ENCODE measurements around the gene ACO2. TPM values are rescaled to one million over a fixed set of nuclear protein-coding genes. Genes with fewer than 3 reads are reported as not detected.
A peak's percentile ranks its signal among the peaks of the same experiment; 100 is the strongest.

ACO2 gene
- total RNA-seq, 4 donors from 2014 or later = 83.7 to 90.4 (median 87.0) TPM

- no peaks in the 10 kb centered on the region for H3K27me3 ChIP-seq
- DNase-seq = no peak
- H3K4me1 ChIP-seq = peaks cover 0 to 72% (median 23%) of the 10 kb centered on the region in 3 donors
- no peak overlapping the region for H3K4me3 ChIP-seq
- WGBS, 2 donors = 50 to 67% methylated on average over 1 to 4 of the region's 4 CpGs
- no peak for TF ChIP-seq CTCF (IDR thresholded peaks at IDR 0.05)
- no peak for TF ChIP-seq POLR2A (IDR thresholded peaks at IDR 0.05)
- no peaks in the 10 kb centered on the region for H3K9me3 ChIP-seq
- intact Hi-C loops (cut with DNase I) = no loop called here
- H3K36me3 ChIP-seq = peaks cover 10 to 91% (median 32%) of the 10 kb centered on the region in 3 donors
- H3K27ac ChIP-seq = peak overlapping the region in 3 of 4 donors; percentile 5 to 53 (median 9)
Measured at GRCh38 chr22:41504816-41505215, 35.9 kb downstream of the ACO2 start.

GRCh38 chr22:41505511-41506220 is 36.7 kb downstream of the ACO2 start:
- Histone ChIP-seq H3K27me3 (no peaks in the 10 kb centered on the region), H3K4me3 (no peak overlapping the region), H3K27ac (peak overlapping the region in 3 of 4 donors; percentile 5 to 53 (median 9)), H3K9me3 (no peaks in the 10 kb centered on the region), H3K4me1 (peaks cover 0 to 64% (median 21%) of the 10 kb centered on the region in 3 donors), H3K36me3 (peaks cover 13 to 91% (median 29%) of the 10 kb centered on the region in 3 donors)
- WGBS, 2 donors = 74 to 93% methylated on average over 10 of the region's 10 CpGs
- TF ChIP-seq POLR2A (IDR thresholded peaks at IDR 0.05) (no peak), CTCF (IDR thresholded peaks at IDR 0.05) (no peak)
- no peak for DNase-seq
- intact Hi-C loops (cut with DNase I) = no loop called here

DNA sequence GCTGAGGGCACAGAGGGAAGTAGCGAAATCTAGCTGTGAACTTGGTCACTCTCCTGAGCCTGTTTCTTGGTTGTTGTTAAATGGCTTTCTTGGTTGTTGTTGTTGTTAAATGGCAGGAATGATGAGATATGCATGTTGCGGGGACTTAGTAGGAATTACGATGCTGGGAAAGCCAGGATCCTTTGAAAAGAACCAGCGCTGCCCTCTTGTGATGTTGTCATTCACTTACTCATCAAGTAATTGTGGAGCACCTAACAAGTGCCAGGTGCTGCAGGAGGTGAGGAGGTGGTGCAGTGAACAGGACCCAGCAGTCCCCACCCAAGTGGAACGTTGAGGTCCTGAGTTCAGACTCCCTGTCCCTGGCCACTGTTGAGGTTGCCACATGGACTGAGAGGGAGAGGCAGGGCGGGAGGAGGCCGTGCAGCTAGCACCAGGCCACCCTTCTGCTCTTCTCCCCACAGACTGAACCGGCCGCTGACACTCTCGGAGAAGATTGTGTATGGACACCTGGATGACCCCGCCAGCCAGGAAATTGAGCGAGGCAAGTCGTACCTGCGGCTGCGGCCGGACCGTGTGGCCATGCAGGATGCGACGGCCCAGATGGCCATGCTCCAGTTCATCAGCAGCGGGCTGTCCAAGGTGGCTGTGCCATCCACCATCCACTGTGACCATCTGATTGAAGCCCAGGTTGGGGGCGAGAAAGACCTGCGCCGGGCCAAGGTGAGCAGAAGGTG is 38.6 kb downstream of the ACO2 start:
- no peak for DNase-seq
- Histone ChIP-seq H3K4me3 (no peak overlapping the region), H3K27ac (no peak overlapping the region), H3K27me3 (no peaks in the 10 kb centered on the region), H3K4me1 (peaks cover 1 to 72% (median 24%) of the 10 kb centered on the region in 3 donors), H3K9me3 (no peaks in the 10 kb centered on the region), H3K36me3 (peaks cover 15 to 91% (median 23%) of the 10 kb centered on the region in 3 donors)
- TF ChIP-seq POLR2A (IDR thresholded peaks at IDR 0.05) = no peak
- no peak for TF ChIP-seq CTCF (IDR thresholded peaks at IDR 0.05)
- intact Hi-C loops (cut with DNase I) = no loop called here
- 74% methylated on average over 5 to 6 of the region's 23 CpGs for WGBS, 2 donors

GRCh38 chr22:41508770-41509170 is 39.9 kb downstream of the ACO2 start:
- H3K9me3 ChIP-seq = no peaks in the 10 kb centered on the region
- TF ChIP-seq CTCF (IDR thresholded peaks at IDR 0.05) (peak in 1 of 6 experiments; percentile 7), POLR2A (IDR thresholded peaks at IDR 0.05) (no peak)
- DNase-seq = no peak
- H3K4me3 ChIP-seq = no peak overlapping the region
- no peaks in the 10 kb centered on the region for H3K27me3 ChIP-seq
- peaks cover 16 to 91% (median 24%) of the 10 kb centered on the region in 3 donors for H3K36me3 ChIP-seq
- 63 to 74% methylated on average over 7 to 8 of the region's 12 CpGs for WGBS, 2 donors
- intact Hi-C loops (cut with DNase I) = no loop called here
- H3K27ac ChIP-seq = peak overlapping the region in 3 of 4 donors; percentile 7 to 63 (median 42)
- H3K4me1 ChIP-seq = peaks cover 9 to 78% (median 34%) of the 10 kb centered on the region in 3 donors

DNA sequence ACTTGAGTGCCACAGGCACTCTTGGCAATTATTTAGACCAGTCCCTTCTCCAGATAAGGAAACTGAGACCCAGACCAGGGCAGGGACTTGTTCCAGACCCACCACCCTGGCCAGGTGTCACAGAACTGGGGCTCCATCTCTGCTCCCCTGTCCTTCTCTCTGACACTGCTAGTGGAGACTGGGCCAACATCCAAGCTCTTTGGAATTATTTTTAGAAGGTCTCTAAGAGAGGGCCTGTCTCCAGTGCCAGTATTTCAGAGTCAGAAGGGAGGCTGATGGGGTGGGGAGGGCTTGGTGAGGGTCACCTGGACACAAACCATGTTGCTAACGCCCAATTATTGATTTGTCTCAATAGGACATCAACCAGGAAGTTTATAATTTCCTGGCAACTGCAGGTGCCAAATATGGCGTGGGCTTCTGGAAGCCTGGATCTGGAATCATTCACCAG is 42.6 kb downstream of the ACO2 start:
- H3K36me3 ChIP-seq = peaks cover 35 to 98% (median 39%) of the 10 kb centered on the region in 3 donors
- no peak for DNase-seq
- peaks cover 9 to 56% (median 20%) of the 10 kb centered on the region in 3 donors for H3K4me1 ChIP-seq
- H3K4me3 ChIP-seq = no peak overlapping the region
- intact Hi-C loops (cut with DNase I) = no loop called here
- no peak for TF ChIP-seq CTCF (IDR thresholded peaks at IDR 0.05)
- no peak for TF ChIP-seq POLR2A (IDR thresholded peaks at IDR 0.05)
- peak overlapping the region; percentile 32 to 72 (median 66) for H3K27ac ChIP-seq
- H3K9me3 ChIP-seq = no peaks in the 10 kb centered on the region
- WGBS, 2 donors = 46% methylated on average over 2 of the region's 2 CpGs; no CpG with 5 or more reads in 1 of the 2 donors
- no peaks in the 10 kb centered on the region for H3K27me3 ChIP-seq

Measured in esophagus squamous epithelium (tissue), 5 donors.